SK-N-SH treated with all-trans-retinoic acid at 6 μM for 48 hours (cell line): Measurements from ENCODE around the gene LGR5.

Source experiments
- ATAC-seq: fragments of 200-7000 bp; cut with Tn5 transposase; 3 replicates; pipeline ENCODE4 v1.9.1; 2020; ENCODE audit warnings: mild to moderate bottlenecking, moderate library complexity
- ARNTL ChIP-seq: fragments of 450-650 bp; formaldehyde crosslinking; IDR thresholded peaks from 2 replicates; pipeline ENCODE4 v1.5.0; 2020; ENCODE audit warnings: low read depth, mild to moderate bottlenecking, moderate library complexity, borderline replicate concordance
- BACH2 ChIP-seq: fragments of 250-450 bp; sonication (Bioruptor Pico); IDR thresholded peaks from 2 replicates; pipeline ENCODE4 v1.9.0; 2021; ENCODE audit warnings: mild to moderate bottlenecking, borderline replicate concordance
- CREB5 ChIP-seq: fragments of 250-450 bp; sonication (Bioruptor Pico); IDR thresholded peaks from 2 replicates; pipeline ENCODE4 v1.5.1; 2020; ENCODE audit warnings: low read depth, mild to moderate bottlenecking, moderate library complexity
- CSDC2 ChIP-seq: fragments of 250-450 bp; sonication (Bioruptor Pico); IDR thresholded peaks from 2 replicates; pipeline ENCODE4 v1.5.0; 2020; ENCODE audit warnings: mild to moderate bottlenecking, moderate library complexity
- ESRRG ChIP-seq: fragments of 250-450 bp; sonication (Bioruptor Pico); IDR thresholded peaks from 2 replicates; pipeline ENCODE4 v1.6.1; 2021; ENCODE audit warnings: mild to moderate bottlenecking
- GLIS3 ChIP-seq: fragments of 250-450 bp; sonication (Bioruptor Pico); IDR thresholded peaks from 2 replicates; pipeline ENCODE4 v1.5.0; 2020; ENCODE audit warnings: mild to moderate bottlenecking, moderate library complexity
- ISL1 ChIP-seq: fragments of 250-450 bp; sonication (Bioruptor Pico); IDR thresholded peaks from 2 replicates; pipeline ENCODE4 v2.1.2; 2022; ENCODE audit warnings: mild to moderate bottlenecking, moderate library complexity
- OSR1 ChIP-seq: fragments of 250-450 bp; sonication (Bioruptor Pico); IDR thresholded peaks from 2 replicates; pipeline ENCODE4 v1.8.0; 2022; ENCODE audit warnings: moderate library complexity, mild to moderate bottlenecking, inconsistent platforms
- PATZ1 ChIP-seq: fragments of 250-450 bp; sonication (Bioruptor Pico); IDR thresholded peaks from 2 replicates; pipeline ENCODE4 v1.8.0; 2020; ENCODE audit warnings: mild to moderate bottlenecking, moderate library complexity, borderline replicate concordance
- POU6F1 ChIP-seq: fragments of 250-450 bp; sonication (Bioruptor Pico); IDR thresholded peaks from 2 replicates; pipeline ENCODE4 v1.8.0; 2021; ENCODE audit warnings: low read depth, mild to moderate bottlenecking, moderate library complexity, borderline replicate concordance
- RARB ChIP-seq: fragments of 250-450 bp; sonication (Bioruptor Pico); IDR thresholded peaks from 2 replicates; pipeline ENCODE4 v1.8.0; 2021; ENCODE audit warnings: mild to moderate bottlenecking, moderate library complexity
- SNAI2 ChIP-seq: fragments of 250-450 bp; sonication (Bioruptor Pico); IDR thresholded peaks from 2 replicates; pipeline ENCODE4 v1.5.0; 2020; ENCODE audit warnings: mild to moderate bottlenecking, moderate library complexity
- TCF4 ChIP-seq: fragments of 250-450 bp; sonication (Bioruptor Pico); IDR thresholded peaks from 2 replicates; pipeline ENCODE4 v1.8.0; 2021; ENCODE audit warnings: mild to moderate bottlenecking, moderate library complexity, borderline replicate concordance
- TOX ChIP-seq: fragments of 250-450 bp; sonication (Bioruptor Pico); IDR thresholded peaks from 2 replicates; pipeline ENCODE4 v1.8.0; 2021; ENCODE audit warnings: mild to moderate bottlenecking, moderate library complexity, borderline replicate concordance
- ZC3H10 ChIP-seq: fragments of 250-450 bp; sonication (Bioruptor Pico); IDR thresholded peaks from 2 replicates; pipeline ENCODE4 v1.5.1; 2021; ENCODE audit warnings: mild to moderate bottlenecking, moderate library complexity
- ZFP30 ChIP-seq: fragments of 450-650 bp; formaldehyde crosslinking; IDR thresholded peaks from 2 replicates; pipeline ENCODE4 v1.5.0; 2022; ENCODE audit warnings: mild to moderate bottlenecking, moderate library complexity
- ZNF565 ChIP-seq: fragments of 450-650 bp; formaldehyde crosslinking; conservative IDR thresholded peaks from 2 replicates; pipeline ENCODE4 v1.5.0; 2020; ENCODE audit warnings: low read depth, mild to moderate bottlenecking, moderate library complexity
- TF ChIP-seq, protein P1 (sequence below): fragments of 250-450 bp; sonication (Bioruptor Pico); IDR thresholded peaks from 2 replicates; pipeline ENCODE4 v1.5.1; 2021; ENCODE audit warnings: mild to moderate bottlenecking, moderate library complexity
- TF ChIP-seq, protein P2 (sequence below): fragments of 250-450 bp; sonication (Bioruptor Pico); IDR thresholded peaks from 2 replicates; pipeline ENCODE4 v1.5.0; 2020; ENCODE audit warnings: mild to moderate bottlenecking, moderate library complexity

The LGR5 gene

DNA sequence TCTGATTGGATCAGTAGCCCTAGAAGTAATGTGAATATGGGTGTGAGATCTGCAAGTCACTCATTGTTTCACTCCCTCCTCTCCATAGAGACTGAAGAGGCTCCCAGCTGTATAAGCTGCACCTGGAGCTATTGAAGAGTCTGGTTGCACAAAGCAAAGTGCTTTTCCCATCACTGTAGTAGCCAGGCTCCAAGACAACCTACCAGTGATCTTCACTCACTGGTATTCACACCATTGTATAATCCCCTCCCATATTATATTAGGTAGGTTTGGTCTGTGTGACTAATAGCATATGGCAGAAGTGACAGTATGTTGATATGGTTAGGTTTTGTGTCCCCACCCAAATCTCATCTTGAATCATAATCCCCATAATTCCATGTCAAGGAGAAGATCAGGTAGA is 159.6 kb downstream of the LGR5 start (continued):
- TF ChIP-seq PATZ1 (CRISPR knock-in tag) = no peak
- no peak for TF ChIP-seq ZC3H10 (CRISPR knock-in tag)
- TF ChIP-seq OSR1 (CRISPR knock-in tag) = no peak

DNA sequence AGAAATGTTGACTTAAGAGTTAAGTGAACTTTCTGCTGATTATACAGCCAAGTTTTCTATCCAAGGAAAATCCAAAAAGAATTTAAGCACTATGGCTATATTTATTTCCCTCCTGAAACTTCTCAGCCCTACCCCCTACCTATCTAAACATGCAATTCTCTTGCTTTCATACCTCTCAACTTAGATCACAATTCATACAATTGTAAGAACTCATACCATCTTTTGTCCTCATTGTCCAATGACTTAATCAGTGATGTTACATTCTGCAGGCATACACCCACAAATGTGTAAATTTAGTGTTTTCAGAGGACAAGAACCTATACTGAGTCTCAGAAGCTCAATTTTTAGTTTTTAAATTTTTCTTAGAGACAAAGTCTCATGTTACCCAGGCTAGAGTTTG is 161.9 kb downstream of the LGR5 start:
- TF ChIP-seq ZNF565 (CRISPR knock-in tag) = no peak
- no peak for TF ChIP-seq CSDC2 (CRISPR knock-in tag)
- TF ChIP-seq GLIS3 (CRISPR knock-in tag) = no peak
- TF ChIP-seq TCF4 (CRISPR knock-in tag) = no peak
- no peak for TF ChIP-seq ARNTL (CRISPR knock-in tag)
- no peak for TF ChIP-seq ESRRG
- no peak for TF ChIP-seq SNAI2 (CRISPR knock-in tag)
- ATAC-seq = peak; percentile 7; the same call in 1 of the 3 replicates

DNA sequence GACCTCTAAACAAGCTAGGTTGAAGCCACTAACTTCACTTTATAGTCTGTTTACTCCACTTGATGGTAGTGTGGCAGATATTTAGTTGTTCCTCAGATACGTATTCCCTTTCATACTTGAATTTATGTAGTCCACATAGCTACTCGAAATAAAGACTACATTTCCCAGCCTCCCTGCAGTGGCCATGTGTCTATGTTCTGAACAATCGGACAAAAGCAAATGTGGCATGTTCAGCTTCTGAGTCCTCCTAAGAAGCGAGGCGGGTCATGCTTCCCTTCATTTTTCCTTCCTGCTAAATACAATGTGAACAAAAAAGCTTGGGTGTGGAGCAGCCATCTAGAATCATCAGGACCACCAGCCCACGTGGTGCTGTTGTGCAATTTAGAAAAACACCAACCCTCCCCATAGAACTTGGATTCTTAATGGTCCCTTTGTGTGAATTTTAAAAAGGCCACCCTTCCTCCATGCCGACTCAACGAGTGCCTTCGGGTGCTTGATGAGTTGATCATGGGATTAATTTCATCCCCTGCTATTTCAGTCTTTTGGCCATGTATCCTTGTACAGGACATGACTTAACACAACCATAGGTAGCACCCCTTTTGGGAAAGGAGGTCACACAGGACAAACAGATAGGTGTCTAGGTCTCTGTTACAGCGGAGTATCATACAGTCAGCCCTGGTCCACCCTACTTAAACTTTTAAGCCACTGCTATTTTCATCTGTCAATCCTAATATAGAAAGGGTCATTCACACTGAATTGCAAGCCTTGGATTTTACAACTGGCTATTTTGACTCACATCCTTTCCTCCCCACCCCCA is 163.4 kb downstream of the LGR5 start:
- peak; percentile 15; the same call in 2 of the 3 replicates for ATAC-seq
- TF ChIP-seq ESRRG = no peak
- TF ChIP-seq BACH2 = no peak
- no peak for TF ChIP-seq GLIS3 (CRISPR knock-in tag)
- no peak for TF ChIP-seq PATZ1 (CRISPR knock-in tag)
- TF ChIP-seq ARNTL (CRISPR knock-in tag) = no peak
- TF ChIP-seq, protein P1, sequence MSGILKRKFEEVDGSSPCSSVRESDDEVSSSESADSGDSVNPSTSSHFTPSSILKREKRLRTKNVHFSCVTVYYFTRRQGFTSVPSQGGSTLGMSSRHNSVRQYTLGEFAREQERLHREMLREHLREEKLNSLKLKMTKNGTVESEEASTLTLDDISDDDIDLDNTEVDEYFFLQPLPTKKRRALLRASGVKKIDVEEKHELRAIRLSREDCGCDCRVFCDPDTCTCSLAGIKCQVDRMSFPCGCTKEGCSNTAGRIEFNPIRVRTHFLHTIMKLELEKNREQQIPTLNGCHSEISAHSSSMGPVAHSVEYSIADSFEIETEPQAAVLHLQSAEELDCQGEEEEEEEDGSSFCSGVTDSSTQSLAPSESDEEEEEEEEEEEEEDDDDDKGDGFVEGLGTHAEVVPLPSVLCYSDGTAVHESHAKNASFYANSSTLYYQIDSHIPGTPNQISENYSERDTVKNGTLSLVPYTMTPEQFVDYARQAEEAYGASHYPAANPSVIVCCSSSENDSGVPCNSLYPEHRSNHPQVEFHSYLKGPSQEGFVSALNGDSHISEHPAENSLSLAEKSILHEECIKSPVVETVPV (CRISPR knock-in tag) = no peak

DNA sequence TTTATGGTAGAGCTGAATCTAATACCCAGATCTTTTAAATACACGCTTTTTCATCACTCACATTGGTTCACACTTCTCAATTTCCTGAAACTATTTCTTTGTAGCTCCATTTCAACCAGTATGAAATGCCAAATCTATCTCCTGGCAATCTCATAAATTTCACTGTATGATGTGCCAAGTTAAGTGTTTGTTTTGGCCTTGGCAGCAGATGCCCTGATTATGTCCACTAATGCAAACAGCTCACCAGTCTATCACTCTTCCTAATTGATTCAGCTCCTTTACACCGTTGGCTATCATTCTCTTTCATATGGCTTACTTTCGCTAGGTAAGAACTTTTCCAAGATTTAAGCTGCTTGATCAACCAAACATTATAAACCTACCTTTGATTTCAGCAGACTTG is 165.4 kb downstream of the LGR5 start:
- TF ChIP-seq TOX (CRISPR knock-in tag) = no peak
- no peak for TF ChIP-seq CREB5
- TF ChIP-seq ESRRG = no peak
- TF ChIP-seq, protein P2, sequence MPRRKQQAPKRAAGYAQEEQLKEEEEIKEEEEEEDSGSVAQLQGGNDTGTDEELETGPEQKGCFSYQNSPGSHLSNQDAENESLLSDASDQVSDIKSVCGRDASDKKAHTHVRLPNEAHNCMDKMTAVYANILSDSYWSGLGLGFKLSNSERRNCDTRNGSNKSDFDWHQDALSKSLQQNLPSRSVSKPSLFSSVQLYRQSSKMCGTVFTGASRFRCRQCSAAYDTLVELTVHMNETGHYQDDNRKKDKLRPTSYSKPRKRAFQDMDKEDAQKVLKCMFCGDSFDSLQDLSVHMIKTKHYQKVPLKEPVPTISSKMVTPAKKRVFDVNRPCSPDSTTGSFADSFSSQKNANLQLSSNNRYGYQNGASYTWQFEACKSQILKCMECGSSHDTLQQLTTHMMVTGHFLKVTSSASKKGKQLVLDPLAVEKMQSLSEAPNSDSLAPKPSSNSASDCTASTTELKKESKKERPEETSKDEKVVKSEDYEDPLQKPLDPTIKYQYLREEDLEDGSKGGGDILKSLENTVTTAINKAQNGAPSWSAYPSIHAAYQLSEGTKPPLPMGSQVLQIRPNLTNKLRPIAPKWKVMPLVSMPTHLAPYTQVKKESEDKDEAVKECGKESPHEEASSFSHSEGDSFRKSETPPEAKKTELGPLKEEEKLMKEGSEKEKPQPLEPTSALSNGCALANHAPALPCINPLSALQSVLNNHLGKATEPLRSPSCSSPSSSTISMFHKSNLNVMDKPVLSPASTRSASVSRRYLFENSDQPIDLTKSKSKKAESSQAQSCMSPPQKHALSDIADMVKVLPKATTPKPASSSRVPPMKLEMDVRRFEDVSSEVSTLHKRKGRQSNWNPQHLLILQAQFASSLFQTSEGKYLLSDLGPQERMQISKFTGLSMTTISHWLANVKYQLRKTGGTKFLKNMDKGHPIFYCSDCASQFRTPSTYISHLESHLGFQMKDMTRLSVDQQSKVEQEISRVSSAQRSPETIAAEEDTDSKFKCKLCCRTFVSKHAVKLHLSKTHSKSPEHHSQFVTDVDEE (CRISPR knock-in tag) = peak; percentile 50; the same call in 1 of the 2 replicates
- TF ChIP-seq ISL1 (CRISPR knock-in tag) = peak; percentile 76
- TF ChIP-seq ZFP30 = no peak
- TF ChIP-seq SNAI2 (CRISPR knock-in tag) = no peak
- no peak for TF ChIP-seq POU6F1 (CRISPR knock-in tag)
- TF ChIP-seq RARB = no peak
- no peak for TF ChIP-seq PATZ1 (CRISPR knock-in tag)
- TF ChIP-seq, all 23 proteins: peak for 2
- ATAC-seq = no peak
